ENCODE results near the gene MATR3. TPM values are rescaled to one million over a fixed set of nuclear protein-coding genes. Genes with fewer than 3 reads are reported as not detected.

MATR3 gene
- total and polyA plus RNA-seq, 10 of the 15 experiments (the other 5 are each of a cell fraction or from before 2014, with no cell fraction given), result 134 to 401 (median 221) TPM

DNA sequence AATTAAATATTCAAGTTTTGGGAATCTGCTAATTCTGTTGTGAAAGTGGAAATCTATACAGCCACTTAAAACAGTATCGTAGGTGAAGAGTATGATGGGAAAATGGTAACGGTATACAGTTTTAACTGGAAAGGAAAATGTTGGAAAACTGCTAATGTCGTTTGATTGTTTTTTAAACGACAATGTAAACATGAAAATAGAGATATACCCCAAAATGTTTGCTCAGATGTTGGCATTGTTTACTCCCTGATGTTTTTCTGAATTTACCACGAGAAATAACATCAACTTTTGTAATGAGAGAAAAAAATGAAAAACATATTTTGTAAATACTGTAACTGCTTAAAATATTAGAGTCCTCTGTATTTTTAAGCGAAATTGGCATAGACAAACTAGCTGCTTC, 2.7 kb downstream of the MATR3 start:
- peak overlapping the region; percentile 89 for H3K4me3 ChIP-seq

More for the DNA sequence above, 2.7 kb downstream of the MATR3 start:
- no peaks in the 10 kb centered on the region for H3K9me3 ChIP-seq (replicated peaks; ENCODE audit: control insufficient read depth, insufficient read depth, low read length)
- H3K79me2 ChIP-seq (ENCODE audit: control insufficient read depth, insufficient read depth, low read length), result peaks cover 81% of the 10 kb centered on the region
- ChIA-PET POLR2A (interaction anchor here (0.5 to 7.6 kb wide), 7 partner anchors 9 to 505 kb away, joined by 3 to 61 read pairs (median 7); partner anchors contain the start of gene MZB1), RAD21 (ENCODE audit: unreplicated experiment) (interaction anchor here (1.0 to 4.2 kb wide), 9 partner anchors 9 to 92 kb away, joined by 3 to 31 read pairs (median 5); no protein-coding TSS in a partner anchor), CTCF (interaction anchor here (0.9 to 3.4 kb wide), 7 partner anchors 9 to 46 kb away, joined by 3 to 31 read pairs (median 6); partner anchors contain the start of gene PAIP2), SMC1A (ENCODE audit: uncharacterized antibody, unreplicated experiment) (interaction anchor here (0.6 to 12.7 kb wide), 11 partner anchors 9 to 46 kb away, joined by 3 to 136 read pairs (median 4); partner anchors contain the start of gene PAIP2)
- FAIRE-seq (no peak), ATAC-seq (no peak), DNase-seq (ENCODE audit: low read depth, low spot score) (no peak)
- in situ Hi-C loops (cut with MboI) (no loop called here), intact Hi-C loops (cut with micrococcal nuclease; ENCODE audit: unreplicated experiment) (no loop called here)
- peaks cover 16% of the 10 kb centered on the region for H4K20me1 ChIP-seq (ENCODE audit: control insufficient read depth, insufficient read depth)
- no peak overlapping the region for H3K27ac ChIP-seq (ENCODE audit: control insufficient read depth, insufficient read depth)
- no TSS peak for BruUV-seq (replicated peaks)
- 18% methylated on average over 6 of the region's 6 CpGs for WGBS (ENCODE audit: insufficient coverage, insufficient replicate concordance, low lambda C conversion rate, missing lambda C conversion rate)
- no peaks in the 10 kb centered on the region for H3K27me3 ChIP-seq (replicated peaks in 1 of 2; ENCODE audit: control insufficient read depth in 2 of 2, insufficient read depth in 2 of 2, low read length in 1 of 2)
- TF ChIP-seq RAD51 (IDR thresholded peaks at IDR 0.05) (no peak), MYC (IDR thresholded peaks at IDR 0.05; ENCODE audit: insufficient read depth, insufficient read length, insufficient replicate concordance, low read length, severe bottlenecking) (no peak), JUNB (IDR thresholded peaks at IDR 0.05) (no peak), ATF7 (IDR thresholded peaks at IDR 0.05; ENCODE audit: low read depth) (no peak), NR2C2 (IDR thresholded peaks at IDR 0.05; ENCODE audit: borderline replicate concordance, control insufficient read depth, insufficient read length, low read depth) (no peak), EZH2 (IDR thresholded peaks at IDR 0.05; ENCODE audit: borderline replicate concordance, control insufficient read depth, low read depth, low read length) (no peak)
- TF ChIP-seq, protein P1, sequence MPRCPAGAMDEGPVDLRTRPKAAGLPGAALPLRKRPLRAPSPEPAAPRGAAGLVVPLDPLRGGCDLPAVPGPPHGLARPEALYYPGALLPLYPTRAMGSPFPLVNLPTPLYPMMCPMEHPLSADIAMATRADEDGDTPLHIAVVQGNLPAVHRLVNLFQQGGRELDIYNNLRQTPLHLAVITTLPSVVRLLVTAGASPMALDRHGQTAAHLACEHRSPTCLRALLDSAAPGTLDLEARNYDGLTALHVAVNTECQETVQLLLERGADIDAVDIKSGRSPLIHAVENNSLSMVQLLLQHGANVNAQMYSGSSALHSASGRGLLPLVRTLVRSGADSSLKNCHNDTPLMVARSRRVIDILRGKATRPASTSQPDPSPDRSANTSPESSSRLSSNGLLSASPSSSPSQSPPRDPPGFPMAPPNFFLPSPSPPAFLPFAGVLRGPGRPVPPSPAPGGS (IDR thresholded peaks at IDR 0.05; ENCODE audit: borderline replicate concordance, insufficient read depth, low read depth, low read length, poor library complexity, severe bottlenecking), result no peak
- peak overlapping the region; percentile 76 for H3K4me2 ChIP-seq (ENCODE audit: control insufficient read depth, insufficient read depth)
- H3K36me3 ChIP-seq (ENCODE audit: control insufficient read depth in 2 of 2, insufficient read depth in 2 of 2, low read length in 1 of 2), result no peaks in the 10 kb centered on the region
- H3K4me1 ChIP-seq (ENCODE audit: control insufficient read depth, insufficient read depth, low read length), result peaks cover 16% of the 10 kb centered on the region
- no peak overlapping the region for H2AFZ ChIP-seq (ENCODE audit: control insufficient read depth, low read depth, low read length)
- H3K9ac ChIP-seq (ENCODE audit: control insufficient read depth, insufficient read depth, low read length), result peak overlapping the region; percentile 99; the same call in 1 of the 2 replicates
